ENCODE results near the gene HSD17B13.

GRCh38 chr4:87270144-87270543 is 52.5 kb downstream of the HSD17B13 start:
- peak; percentile 25 to 67 (median 55) for TF ChIP-seq CTCF (IDR thresholded peaks at IDR 0.05)
- no peak for TF ChIP-seq POLR2A (IDR thresholded peaks at IDR 0.05)
